Uterus (tissue), 2 donors: ENCODE data around the gene TOMM70.

Experiments used
- POLR2A ChIP-seq, 2 donors: fragments of 450-650 bp; IDR thresholded peaks; one replicate each; pipeline ENCODE4 v1.6.1; 2016; ENCODE audit warnings: antibody characterized with exemption in 2 of 2, mild to moderate bottlenecking in 1 of 2, moderate library complexity in 1 of 2
- TF ChIP-seq, protein P1 (sequence below), 4 experiments: fragments of 200-600 bp in 2 of 4; fragments of 450-650 bp in 2 of 4; sonication (generic) in 2 of 4; IDR thresholded peaks; one replicate each; pipeline ENCODE4 v1.5.1; 2016 to 2019; ENCODE audit warnings: antibody characterized with exemption in 4 of 4, mild to moderate bottlenecking in 2 of 4, moderate library complexity in 1 of 4

DNA sequence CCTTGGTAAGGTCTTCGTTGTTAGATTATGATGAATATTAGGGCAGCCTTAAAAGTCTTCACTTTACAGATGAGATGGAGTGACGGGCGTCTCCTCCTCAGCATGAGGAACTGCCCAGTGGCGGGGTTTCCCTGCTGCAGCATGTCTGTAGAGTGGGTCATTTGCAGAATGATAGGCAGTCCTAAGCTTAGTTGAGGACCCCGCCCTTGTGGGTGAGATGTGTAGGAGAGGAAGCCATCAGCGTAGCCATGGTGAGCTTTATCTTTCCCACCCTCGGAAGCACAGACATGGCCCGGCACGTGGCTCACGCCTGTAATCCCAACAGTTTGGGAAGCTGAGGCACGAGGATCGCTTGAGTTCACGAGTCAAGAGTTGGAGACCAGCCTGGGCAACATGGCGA is 65.5 kb downstream of the TOMM70 start:
- TF ChIP-seq, protein P1, sequence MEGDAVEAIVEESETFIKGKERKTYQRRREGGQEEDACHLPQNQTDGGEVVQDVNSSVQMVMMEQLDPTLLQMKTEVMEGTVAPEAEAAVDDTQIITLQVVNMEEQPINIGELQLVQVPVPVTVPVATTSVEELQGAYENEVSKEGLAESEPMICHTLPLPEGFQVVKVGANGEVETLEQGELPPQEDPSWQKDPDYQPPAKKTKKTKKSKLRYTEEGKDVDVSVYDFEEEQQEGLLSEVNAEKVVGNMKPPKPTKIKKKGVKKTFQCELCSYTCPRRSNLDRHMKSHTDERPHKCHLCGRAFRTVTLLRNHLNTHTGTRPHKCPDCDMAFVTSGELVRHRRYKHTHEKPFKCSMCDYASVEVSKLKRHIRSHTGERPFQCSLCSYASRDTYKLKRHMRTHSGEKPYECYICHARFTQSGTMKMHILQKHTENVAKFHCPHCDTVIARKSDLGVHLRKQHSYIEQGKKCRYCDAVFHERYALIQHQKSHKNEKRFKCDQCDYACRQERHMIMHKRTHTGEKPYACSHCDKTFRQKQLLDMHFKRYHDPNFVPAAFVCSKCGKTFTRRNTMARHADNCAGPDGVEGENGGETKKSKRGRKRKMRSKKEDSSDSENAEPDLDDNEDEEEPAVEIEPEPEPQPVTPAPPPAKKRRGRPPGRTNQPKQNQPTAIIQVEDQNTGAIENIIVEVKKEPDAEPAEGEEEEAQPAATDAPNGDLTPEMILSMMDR (IDR thresholded peaks at IDR 0.05) = no peak
- TF ChIP-seq POLR2A (IDR thresholded peaks at IDR 0.05) = no peak
